Stimulated activated naive B cell treated with anti-CD40 and anti-IgM and Interleukin-4, amounts not matched to agents 10 μg/mL and 1 μg/mL and 100 μg/mL, for 72 hours (primary cell): ENCODE measurements around the gene PPM1J.

Experiments
- ATAC-seq, 2 donors: fragments of 150-1000 bp; cut with Tn5 transposase; replicated peaks; 2 replicates each; pipeline ENCODE4 v1.10.0; 2021; ENCODE audit warnings: moderate library complexity in 1 of 2
- DNase-seq: peaks from one replicate; pipeline ENCODE4 v3.0.0; 2021
- H3K27ac Mint-ChIP-seq: one replicate; pipeline ENCODE4 v1.8.0; 2022; ENCODE audit warnings: mild to moderate bottlenecking, mixed read lengths
- H3K27me3 Mint-ChIP-seq, 2 donors: one replicate each; pipeline ENCODE4 v1.8.0; 2022; ENCODE audit warnings: mixed read lengths in 2 of 2
- H3K36me3 Mint-ChIP-seq, 2 donors: one replicate each; pipeline ENCODE4 v1.8.0; 2022; ENCODE audit warnings: mixed read lengths in 2 of 2, mild to moderate bottlenecking in 1 of 2
- H3K4me1 Mint-ChIP-seq, 2 donors: one replicate each; pipeline ENCODE4 v1.8.0; 2022; ENCODE audit warnings: mixed read lengths in 2 of 2, mild to moderate bottlenecking in 1 of 2
- H3K4me3 Mint-ChIP-seq, 2 donors: one replicate each; pipeline ENCODE4 v1.8.0; 2022; ENCODE audit warnings: mild to moderate bottlenecking in 2 of 2, mixed read lengths in 2 of 2, moderate library complexity in 1 of 2
- H3K9me3 Mint-ChIP-seq, 2 donors: one replicate each; pipeline ENCODE4 v1.8.0; 2022; ENCODE audit warnings: mixed read lengths in 2 of 2, mild to moderate bottlenecking in 1 of 2

Gene PPM1J

DNA sequence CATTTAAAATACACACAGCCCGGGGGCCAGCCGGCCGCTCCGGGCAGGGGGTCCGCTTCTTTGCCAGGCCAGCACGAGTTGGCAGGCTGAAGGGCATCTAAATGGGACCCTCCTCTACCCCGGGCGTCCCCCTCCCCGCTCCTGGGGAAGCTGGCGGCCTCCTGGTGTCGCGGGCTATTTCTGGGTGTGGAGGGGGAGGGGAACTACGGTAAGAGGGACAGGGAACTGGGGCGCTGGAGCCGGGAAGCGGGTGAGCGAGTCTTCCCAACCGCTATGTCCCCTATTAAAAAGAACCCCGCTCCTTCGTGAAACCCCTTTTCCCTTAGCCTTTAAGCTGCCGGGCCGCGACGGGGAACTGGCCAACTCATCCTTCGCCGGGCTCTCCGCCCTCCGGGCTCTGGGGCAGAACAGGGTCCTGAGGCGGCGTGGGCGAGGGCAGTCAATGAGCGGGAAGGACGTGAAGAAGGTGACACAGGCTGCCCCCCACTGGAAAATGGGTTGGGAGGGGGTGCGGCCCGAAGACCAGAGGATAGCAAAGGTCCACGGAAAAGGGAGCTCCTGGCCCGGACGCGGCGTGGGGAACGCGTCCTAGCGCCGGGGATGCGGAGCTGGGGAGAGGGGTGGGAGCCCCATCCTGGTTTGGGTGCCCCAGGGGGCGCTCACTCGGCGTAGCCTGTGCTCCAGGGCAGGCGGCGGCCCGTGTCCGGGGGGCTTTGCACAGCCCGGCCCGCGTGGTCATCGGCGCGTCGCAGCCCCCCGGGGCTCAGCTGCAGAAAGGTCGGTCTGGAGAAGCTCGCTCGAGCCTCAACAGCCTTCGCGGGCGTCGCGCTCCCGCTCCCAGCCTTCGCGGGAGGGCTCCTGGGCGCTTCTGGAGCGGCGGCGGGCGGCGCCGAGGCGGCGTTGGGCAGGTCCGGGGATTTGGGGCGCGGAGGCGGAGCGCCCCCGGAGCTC is 544 bp downstream of the PPM1J start:
- H3K27ac Mint-ChIP-seq, result peak overlapping the region; percentile 77

DNA sequence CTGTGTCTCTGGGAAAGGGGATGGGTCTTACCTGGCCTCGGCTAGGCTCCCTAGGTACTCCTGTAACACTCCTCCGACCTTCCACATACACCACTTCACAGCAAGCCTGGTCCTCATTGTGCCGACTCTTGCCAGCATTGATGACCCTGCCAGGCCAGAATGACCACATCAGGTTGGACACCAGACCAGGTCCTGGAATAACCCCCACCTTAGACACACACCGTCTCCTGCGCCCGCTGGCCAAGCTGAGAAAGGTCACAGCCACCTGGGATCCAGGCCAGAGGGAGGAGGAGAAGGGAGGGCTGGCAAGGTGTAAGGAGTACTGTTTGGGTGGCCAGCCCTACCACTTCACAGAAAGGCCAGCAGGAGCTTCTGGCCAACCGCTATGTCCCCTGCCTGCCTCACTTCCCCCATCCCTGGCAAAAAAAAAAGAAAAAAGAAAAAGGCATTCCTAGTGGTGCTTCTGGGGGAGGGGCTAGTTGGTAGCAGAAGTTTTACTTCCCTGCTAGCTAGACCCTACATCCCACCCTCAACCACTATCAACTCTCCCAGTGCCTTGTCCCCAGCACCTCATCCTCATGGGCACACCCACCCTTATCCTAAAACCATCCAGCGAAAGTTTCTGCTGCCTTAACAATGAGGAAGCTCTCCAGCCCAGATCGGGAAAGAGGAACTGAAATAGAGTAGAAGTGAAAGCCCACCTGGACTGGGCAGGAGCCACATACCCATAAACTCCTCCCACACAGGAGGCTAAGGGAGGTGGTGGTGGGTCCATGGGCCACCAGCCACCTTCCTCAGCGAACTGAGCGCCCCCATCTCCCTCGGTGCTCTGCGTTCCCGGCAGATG is 1.4 kb downstream of the PPM1J start:
- no peaks in the 10 kb centered on the region for H3K9me3 Mint-ChIP-seq
- peaks cover 3 to 4% of the 10 kb centered on the region in 2 donors for H3K27me3 Mint-ChIP-seq
- peak overlapping the region; percentile 48 for H3K27ac Mint-ChIP-seq
- ATAC-seq, result peak; percentile 44 to 51
- DNase-seq, result peak; percentile 48
- peaks cover 42 to 60% of the 10 kb centered on the region in 2 donors for H3K4me1 Mint-ChIP-seq
- no peaks in the 10 kb centered on the region for H3K36me3 Mint-ChIP-seq
- peak overlapping the region; percentile 90 to 95 for H3K4me3 Mint-ChIP-seq

More for the DNA sequence above, 544 bp downstream of the PPM1J start:
- Mint-ChIP-seq H3K27me3 (peaks cover 10 to 13% of the 10 kb centered on the region in 2 donors), H3K4me3 (peak overlapping the region; percentile 90 to 95), H3K36me3 (no peaks in the 10 kb centered on the region), H3K4me1 (peaks cover 44 to 65% of the 10 kb centered on the region in 2 donors), H3K9me3 (no peaks in the 10 kb centered on the region)
- DNase-seq (no peak), ATAC-seq (peak; percentile 27 to 28)

DNA sequence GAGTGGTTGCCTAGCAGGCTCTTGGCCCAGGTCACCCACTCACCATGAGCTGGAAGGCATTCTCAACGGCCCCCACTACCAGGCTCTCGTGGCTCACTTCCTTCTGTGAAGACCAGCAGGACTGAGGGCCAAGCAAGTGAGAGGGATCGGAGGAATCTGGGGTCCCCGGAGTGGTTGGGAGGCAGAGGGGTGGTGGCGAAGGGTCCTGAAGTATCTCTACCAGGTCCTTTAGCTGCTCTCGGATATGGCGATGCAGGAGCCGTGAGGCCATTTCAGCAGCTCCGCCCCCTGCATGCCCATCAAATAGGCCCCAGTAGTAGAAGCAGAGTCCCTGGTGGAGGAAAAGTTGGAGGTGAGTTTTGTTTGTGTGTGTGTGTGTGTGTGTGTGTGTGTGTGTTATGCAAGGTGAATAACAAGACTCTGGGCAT is 2.4 kb downstream of the PPM1J start:
- DNase-seq (no peak), ATAC-seq (no peak)
- no peaks in the 10 kb centered on the region for H3K9me3 Mint-ChIP-seq
- H3K27ac Mint-ChIP-seq, result no peak overlapping the region
- no peaks in the 10 kb centered on the region for H3K27me3 Mint-ChIP-seq
- H3K4me3 Mint-ChIP-seq, result no peak overlapping the region
- peaks cover 40 to 57% of the 10 kb centered on the region in 2 donors for H3K4me1 Mint-ChIP-seq
- no peaks in the 10 kb centered on the region for H3K36me3 Mint-ChIP-seq

DNA sequence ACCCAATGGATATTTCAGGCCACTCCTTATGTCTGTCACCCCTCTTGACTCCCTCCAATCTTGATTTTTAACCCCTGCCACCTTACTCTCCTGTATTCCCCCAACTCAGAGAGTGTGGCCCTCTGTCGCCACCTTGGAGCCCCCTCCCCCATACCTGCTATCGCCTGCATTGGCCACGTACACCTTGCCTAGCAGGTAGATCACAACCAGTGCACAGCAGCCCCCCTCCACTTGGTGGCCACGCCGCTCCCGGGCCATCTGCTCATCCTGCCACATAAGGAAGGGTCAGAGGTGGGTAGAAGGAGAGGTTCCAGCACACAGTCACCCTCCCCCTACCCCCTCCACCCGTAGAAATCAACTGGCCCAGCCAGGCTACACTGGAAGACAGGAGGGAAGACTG is 2.9 kb downstream of the PPM1J start:
- Mint-ChIP-seq H3K4me1 (peaks cover 41 to 57% of the 10 kb centered on the region in 2 donors), H3K4me3 (no peak overlapping the region), H3K27me3 (no peaks in the 10 kb centered on the region), H3K36me3 (no peaks in the 10 kb centered on the region), H3K9me3 (no peaks in the 10 kb centered on the region), H3K27ac (no peak overlapping the region)
- ATAC-seq (no peak), DNase-seq (no peak)

DNA sequence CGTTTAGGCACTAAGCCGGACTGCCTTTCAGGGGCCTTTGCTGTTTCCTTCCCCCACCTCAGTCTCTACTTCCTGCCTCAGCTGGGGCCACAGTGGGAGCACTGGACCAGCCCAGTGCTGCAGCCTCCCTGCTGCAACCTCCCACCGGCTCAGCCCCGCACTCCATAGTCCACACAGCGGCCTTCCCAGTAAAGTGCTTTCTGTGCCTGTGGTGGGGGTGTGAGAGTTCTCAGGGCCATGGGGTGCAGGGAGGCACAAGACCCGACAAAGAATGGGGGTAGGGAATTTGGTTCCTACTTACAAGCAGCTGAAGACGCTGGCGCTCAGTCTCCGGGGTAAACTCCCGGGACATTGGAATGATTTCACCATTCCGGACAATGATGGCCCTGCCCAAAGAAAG is 3.5 kb downstream of the PPM1J start:
- Mint-ChIP-seq H3K36me3 (no peaks in the 10 kb centered on the region), H3K9me3 (no peaks in the 10 kb centered on the region), H3K27me3 (no peaks in the 10 kb centered on the region), H3K4me3 (no peak overlapping the region), H3K27ac (no peak overlapping the region), H3K4me1 (peaks cover 38 to 54% of the 10 kb centered on the region in 2 donors)
- DNase-seq (no peak), ATAC-seq (no peak)

DNA sequence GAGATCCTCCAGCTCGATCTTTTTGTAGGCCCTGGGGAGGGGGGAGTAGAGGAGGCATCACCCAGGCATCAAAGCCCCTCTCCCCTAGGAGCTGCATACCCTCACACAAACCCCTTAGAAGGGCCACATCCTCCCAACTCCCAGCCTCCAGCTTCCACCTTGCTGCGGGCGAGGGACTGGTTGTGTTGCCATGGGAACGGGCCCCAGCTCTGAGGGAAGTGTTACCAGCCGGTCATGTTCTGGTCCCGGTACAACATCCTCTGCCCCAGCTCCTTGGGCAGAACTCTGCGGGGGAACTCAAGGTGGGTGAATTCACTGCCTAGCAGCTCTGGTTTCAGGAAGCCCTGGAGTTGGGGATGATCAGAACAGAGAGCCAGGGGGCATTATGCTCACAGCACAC is 4.1 kb downstream of the PPM1J start:
- no peak overlapping the region for H3K27ac Mint-ChIP-seq
- ATAC-seq (no peak), DNase-seq (no peak)
- no peaks in the 10 kb centered on the region for H3K9me3 Mint-ChIP-seq
- no peak overlapping the region for H3K4me3 Mint-ChIP-seq
- H3K27me3 Mint-ChIP-seq, result no peaks in the 10 kb centered on the region
- H3K4me1 Mint-ChIP-seq, result peaks cover 35 to 54% of the 10 kb centered on the region in 2 donors
- H3K36me3 Mint-ChIP-seq, result no peaks in the 10 kb centered on the region

DNA sequence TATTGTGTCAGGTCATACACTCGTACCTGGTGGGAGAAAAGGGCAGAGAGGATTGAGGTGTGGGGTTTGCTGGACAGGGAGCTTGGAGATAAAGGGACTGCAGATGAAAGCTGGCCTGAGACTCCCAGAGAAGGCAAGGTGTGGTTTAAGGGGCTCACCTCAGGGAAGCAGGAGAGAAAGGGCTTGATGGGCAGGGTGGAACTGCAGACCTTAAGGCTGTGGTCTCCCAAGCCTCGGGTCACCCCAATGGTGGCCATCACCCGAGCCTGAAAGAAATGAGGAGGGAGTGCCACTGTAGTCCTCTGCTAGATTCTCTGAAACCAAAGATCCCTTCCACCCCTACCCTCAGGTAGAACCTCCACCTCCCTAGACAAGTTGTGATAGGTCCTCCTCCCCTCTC is 4.5 kb downstream of the PPM1J start:
- H3K36me3 Mint-ChIP-seq, result no peaks in the 10 kb centered on the region
- no peak for ATAC-seq
- H3K27ac Mint-ChIP-seq, result no peak overlapping the region
- H3K4me1 Mint-ChIP-seq, result peaks cover 32 to 54% of the 10 kb centered on the region in 2 donors
- no peak overlapping the region for H3K4me3 Mint-ChIP-seq
- no peak for DNase-seq
- no peaks in the 10 kb centered on the region for H3K9me3 Mint-ChIP-seq
- H3K27me3 Mint-ChIP-seq, result no peaks in the 10 kb centered on the region

DNA sequence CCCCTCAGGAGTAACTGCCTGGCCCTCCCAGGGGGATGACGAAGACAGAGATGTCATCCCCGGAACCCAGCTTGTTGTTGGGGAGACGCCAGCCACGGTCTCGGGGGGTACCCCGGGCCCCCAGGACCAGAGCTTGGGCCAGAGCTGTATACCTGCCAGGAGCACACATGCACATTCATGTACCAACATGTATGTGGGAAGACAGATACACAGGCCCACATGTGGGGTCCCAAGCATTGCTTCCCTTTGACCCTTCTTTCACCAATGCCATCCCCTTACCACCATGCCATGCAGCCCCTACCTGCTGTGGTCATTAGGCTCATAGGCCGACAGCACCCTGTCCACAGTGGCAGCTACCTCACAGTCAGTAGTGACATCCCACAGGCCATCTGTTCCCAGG is 5.0 kb downstream of the PPM1J start:
- Mint-ChIP-seq H3K4me3 (no peak overlapping the region), H3K27ac (no peak overlapping the region), H3K9me3 (no peaks in the 10 kb centered on the region), H3K4me1 (peaks cover 34 to 55% of the 10 kb centered on the region in 2 donors), H3K36me3 (no peaks in the 10 kb centered on the region), H3K27me3 (no peaks in the 10 kb centered on the region)
- no peak for ATAC-seq
- no peak for DNase-seq

DNA sequence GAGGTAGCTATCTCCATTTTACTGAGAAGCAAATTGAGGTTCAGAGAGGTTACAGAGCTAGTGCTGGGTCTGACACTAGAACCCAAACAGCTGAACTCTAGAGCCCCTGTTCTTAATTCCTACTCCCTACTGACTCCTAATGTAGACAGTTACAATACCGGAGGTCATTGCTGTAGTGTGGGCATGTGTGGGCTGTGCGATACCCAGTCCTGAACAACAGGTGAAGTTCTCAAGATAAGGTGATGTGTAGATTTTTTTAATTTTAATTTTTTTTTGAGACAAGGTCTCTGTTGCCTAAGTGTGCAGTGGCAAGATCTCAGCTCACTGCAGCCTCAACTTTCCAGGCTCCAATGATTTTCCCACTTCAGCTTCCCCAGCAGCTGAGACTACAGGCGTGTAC is 6.6 kb downstream of the PPM1J start:
- H3K4me1 Mint-ChIP-seq, result peaks cover 33 to 58% of the 10 kb centered on the region in 2 donors
- DNase-seq (no peak), ATAC-seq (no peak)
- no peaks in the 10 kb centered on the region for H3K9me3 Mint-ChIP-seq
- H3K36me3 Mint-ChIP-seq, result no peaks in the 10 kb centered on the region
- H3K27ac Mint-ChIP-seq, result no peak overlapping the region
- H3K4me3 Mint-ChIP-seq, result no peak overlapping the region
- H3K27me3 Mint-ChIP-seq, result no peaks in the 10 kb centered on the region

DNA sequence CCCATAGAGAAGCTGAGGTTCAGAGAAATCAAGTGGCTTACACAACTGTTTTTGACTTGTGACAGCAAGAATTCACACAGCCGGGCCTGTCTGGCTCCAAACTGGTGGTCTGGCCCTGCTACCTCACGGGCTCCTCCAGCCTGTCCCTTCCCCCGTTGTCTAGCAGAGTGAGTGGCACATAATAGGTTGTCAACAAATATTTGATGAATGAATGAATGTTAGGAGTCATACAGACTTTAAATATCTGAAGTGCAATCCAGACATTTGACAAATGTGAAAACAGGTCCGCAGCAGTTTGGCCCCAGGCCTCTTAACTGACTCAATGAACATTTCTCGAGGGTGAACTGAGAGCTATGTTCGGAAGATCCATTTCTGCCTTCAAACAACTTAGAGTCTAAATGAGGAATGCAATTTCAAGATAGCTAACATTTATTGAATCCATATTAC is 7.1 kb downstream of the PPM1J start:
- ATAC-seq (no peak), DNase-seq (no peak)
- Mint-ChIP-seq H3K4me1 (peaks cover 34 to 61% of the 10 kb centered on the region in 2 donors), H3K9me3 (no peaks in the 10 kb centered on the region), H3K4me3 (peak overlapping the region; percentile 77 to 82), H3K27ac (no peak overlapping the region), H3K36me3 (no peaks in the 10 kb centered on the region), H3K27me3 (no peaks in the 10 kb centered on the region)

DNA sequence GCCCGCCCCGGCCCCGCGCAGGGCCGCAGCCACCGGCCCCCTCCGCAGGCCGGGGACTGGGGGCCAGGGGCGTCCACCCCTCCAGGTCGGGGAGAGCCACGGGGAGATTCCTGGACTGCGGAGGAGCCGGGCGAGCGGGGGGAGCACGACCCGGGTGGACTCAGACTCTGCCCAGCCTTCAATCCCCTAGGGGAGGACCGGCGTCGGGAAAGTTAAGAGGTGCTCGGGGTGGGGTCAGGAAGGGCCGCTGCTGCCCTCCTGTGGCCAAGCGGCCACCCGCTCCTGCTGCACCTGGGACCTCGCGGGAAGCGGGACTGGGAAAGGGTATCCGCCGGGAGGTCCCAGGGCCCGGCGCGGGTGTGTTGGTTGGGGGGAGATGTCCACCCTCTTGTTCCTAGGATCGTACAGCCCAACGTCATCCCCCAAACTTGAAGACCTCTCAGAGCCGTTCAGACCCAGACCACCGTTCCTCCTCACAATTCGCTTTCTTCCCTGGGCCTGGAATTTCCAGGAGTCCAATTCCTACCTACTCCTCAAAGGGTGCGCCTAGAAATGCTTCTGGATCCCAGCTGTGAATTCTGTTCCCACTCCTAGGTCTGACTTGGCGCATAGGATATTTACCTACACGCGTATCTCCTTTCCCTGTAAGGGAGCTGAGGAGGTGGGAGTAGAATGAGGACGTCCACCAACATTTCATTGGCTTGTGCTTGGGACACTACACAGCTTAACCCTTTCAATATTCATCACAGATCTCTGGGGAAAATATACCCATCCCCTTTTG is 7.7 kb downstream of the PPM1J start:
- peaks cover 0 to 2% of the 10 kb centered on the region in 2 donors for H3K36me3 Mint-ChIP-seq
- peak; percentile 68 for DNase-seq
- H3K9me3 Mint-ChIP-seq, result no peaks in the 10 kb centered on the region
- peak overlapping the region; percentile 77 to 82 for H3K4me3 Mint-ChIP-seq
- peaks cover 34 to 63% of the 10 kb centered on the region in 2 donors for H3K4me1 Mint-ChIP-seq
- peak overlapping the region; percentile 87 for H3K27ac Mint-ChIP-seq
- H3K27me3 Mint-ChIP-seq, result no peaks in the 10 kb centered on the region
- peak; percentile 72 to 78 for ATAC-seq

DNA sequence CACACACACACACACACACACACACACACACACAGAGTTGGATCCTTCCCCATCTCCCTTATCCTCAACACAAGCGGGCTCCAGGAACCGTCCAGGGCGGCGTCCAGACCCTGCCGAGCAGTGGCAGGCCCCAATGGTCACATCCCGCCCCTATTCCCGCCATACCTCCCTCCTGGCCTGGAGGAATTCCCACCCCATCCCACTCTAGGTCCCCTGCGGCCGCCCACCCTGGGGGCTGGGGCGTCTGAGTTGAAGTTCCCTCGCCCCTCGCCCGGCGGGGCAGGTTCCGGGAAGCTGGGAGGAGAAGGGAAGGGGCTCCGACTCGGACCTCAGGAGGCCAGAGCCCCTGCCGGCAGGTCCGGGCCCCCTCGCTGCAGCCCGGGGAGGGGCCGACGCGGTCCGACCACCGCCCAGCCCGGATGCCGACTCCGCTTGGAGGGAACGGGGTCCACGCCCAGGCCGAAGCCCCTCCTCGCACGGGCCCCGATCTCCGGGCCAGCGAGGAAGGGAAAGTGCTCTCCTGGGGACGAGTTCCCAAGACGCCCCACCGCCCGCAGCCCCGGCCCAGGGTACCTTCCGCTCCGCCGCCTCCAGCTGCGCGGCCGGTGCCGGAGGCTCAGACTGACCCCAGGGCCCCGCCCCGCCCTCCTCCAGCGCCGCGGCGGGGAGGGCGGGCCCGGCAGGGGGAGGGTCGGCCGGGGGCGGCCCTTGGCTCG is 8.5 kb downstream of the PPM1J start, which contains the start of gene RHOC:
TSS of gene RHOC (minus strand) at position 623 of the 716 bp plus-strand sequence. CDS start 3,328 bp downstream, outside the sequence.
- Mint-ChIP-seq H3K4me1 (peaks cover 37 to 63% of the 10 kb centered on the region in 2 donors), H3K27me3 (no peaks in the 10 kb centered on the region), H3K4me3 (peak within 1 kb of the TSS; percentile 77 to 82), H3K9me3 (no peaks in the 10 kb centered on the region), H3K36me3 (peaks cover 2 to 9% of the 10 kb centered on the region in 2 donors), H3K27ac (peak within 1 kb of the TSS; percentile 87)
- ATAC-seq (peak; percentile 79 to 85), DNase-seq (peak; percentile 52)

DNA sequence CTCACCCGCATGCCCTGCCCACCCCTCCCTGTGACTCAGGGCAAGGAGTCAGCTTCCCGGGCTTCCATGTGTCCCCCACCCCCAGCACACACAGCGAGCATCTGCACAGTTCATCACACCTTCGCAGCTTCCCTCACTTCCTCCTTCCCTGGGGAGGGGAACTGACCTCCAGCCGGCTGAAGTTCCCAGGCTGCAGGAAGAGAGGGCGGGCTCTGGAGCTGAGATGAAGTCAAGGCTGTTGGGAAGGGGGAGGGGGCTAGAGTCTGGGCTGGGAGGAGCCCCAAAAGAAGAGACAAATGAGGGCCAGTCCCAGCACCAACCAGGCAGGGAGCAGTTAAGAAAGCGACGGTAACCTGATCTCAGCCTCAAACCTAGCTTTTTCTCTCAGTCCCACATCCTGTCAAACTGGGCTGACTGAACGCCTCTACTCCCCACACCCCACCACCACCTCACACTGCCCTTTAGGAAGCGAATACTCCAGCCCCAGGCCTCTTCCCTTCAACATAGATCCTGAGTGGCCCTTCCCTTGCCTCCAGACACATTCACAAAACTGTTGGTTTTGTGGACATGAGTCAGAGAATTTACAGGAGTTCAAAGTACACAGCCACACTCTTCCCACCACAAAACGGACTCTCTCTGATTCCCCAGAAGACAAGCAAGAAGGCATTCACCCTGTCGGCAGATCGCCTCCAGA is 10.1 kb downstream of the PPM1J start:
- Mint-ChIP-seq H3K4me1 (peaks cover 53 to 77% of the 10 kb centered on the region in 2 donors), H3K27me3 (no peaks in the 10 kb centered on the region), H3K4me3 (peak overlapping the region; percentile 56 to 63), H3K36me3 (peaks cover 5 to 14% of the 10 kb centered on the region in 2 donors), H3K9me3 (no peaks in the 10 kb centered on the region), H3K27ac (peak overlapping the region; percentile 78)
- ATAC-seq (peak; percentile 53 to 57), DNase-seq (no peak)
